Stomach (tissue), 4 donors: Measurements from ENCODE around the gene BACE2.

Experiments used
- CTCF ChIP-seq, 7 experiments: fragments of 450-650 bp in 4 of 7; fragments of 200-600 bp in 3 of 7; sonication (generic) in 3 of 7; IDR thresholded peaks; one replicate each; pipeline ENCODE4 v1.5.1; 2016 to 2019; ENCODE audit warnings: antibody characterized with exemption in 7 of 7, control low read depth in 2 of 7, mild to moderate bottlenecking in 1 of 7
- EP300 ChIP-seq: sonication (generic); formaldehyde crosslinking; IDR thresholded peaks from one replicate; pipeline ENCODE4 v1.6.1; 2017; ENCODE audit warnings: antibody characterized with exemption
- POLR2A ChIP-seq, 4 donors: fragments of 450-650 bp; IDR thresholded peaks; one replicate each; pipeline ENCODE4 v1.6.1; 2016; ENCODE audit warnings: antibody characterized with exemption in 4 of 4, control low read depth in 2 of 4, mild to moderate bottlenecking in 1 of 4, moderate library complexity in 1 of 4
- POLR2AphosphoS5 ChIP-seq, 3 donors: sonication (generic); formaldehyde crosslinking; IDR thresholded peaks; one replicate each; pipeline ENCODE4 v1.6.1; 2016; ENCODE audit warnings: antibody characterized with exemption in 3 of 3

DNA sequence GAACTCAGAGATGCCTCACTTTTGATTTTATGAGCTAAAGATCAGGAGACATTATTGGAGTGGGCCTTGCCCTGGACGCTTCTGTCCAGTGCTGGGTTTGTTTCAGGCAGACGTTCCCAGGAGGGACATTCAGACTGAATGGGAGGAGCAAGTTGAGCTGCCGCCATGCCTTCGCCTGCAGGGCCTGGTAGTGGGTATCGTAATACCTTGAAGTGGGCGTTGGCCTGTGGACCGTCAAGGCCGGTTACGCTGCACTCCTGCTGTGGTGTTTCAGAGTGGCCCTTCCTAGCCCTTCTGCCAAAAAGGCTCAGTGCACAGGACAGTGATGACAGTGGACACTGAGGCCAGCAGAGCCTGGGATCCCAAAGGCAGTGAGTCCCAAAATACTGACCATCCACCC lies 150.3 kb downstream of the BACE2 start:
- TF ChIP-seq POLR2AphosphoS5 (IDR thresholded peaks at IDR 0.05) (no peak), CTCF (IDR thresholded peaks at IDR 0.05) (no peak), EP300 (no peak), POLR2A (IDR thresholded peaks at IDR 0.05) (no peak)
